GM12891 (cell line): ENCODE results near the gene VPS33A.

Experiments used
- DNase-seq: peaks from one replicate; pipeline ENCODE4 v3.0.0; 2011; ENCODE audit warnings: low spot score; ENCODE audit not compliant: insufficient read length
- FAIRE-seq: peaks from 2 replicates; lab custom pipeline; 2011; peaks lifted over from hg19 to GRCh38; lab: Jason Lieb, UNC
- PAX5 ChIP-seq: IDR thresholded peaks from 2 replicates; pipeline ENCODE4 v1.6.1; 2011; ENCODE audit warnings: low read length, moderate library complexity, mild to moderate bottlenecking; ENCODE audit not compliant: insufficient read depth, severe bottlenecking
- POLR2A ChIP-seq: IDR thresholded peaks from 2 replicates; pipeline ENCODE4 v1.6.1; 2011; ENCODE audit warnings: low read depth, low read length, control low read depth
- POLR2AphosphoS5 ChIP-seq: IDR thresholded peaks from 2 replicates; pipeline ENCODE4 v1.6.1; 2011; ENCODE audit warnings: low read depth, low read length, control low read depth
- POU2F2 ChIP-seq: IDR thresholded peaks from 2 replicates; pipeline ENCODE4 v1.6.1; 2011; ENCODE audit warnings: low read depth, mild to moderate bottlenecking, control low read depth, low read length, moderate library complexity
- SPI1 ChIP-seq: IDR thresholded peaks from 2 replicates; pipeline ENCODE4 v1.6.1; 2011; ENCODE audit warnings: low read depth, low read length, control low read depth
- TAF1 ChIP-seq: IDR thresholded peaks from 2 replicates; pipeline ENCODE4 v1.6.1; 2011; ENCODE audit warnings: low read depth, low read length, control low read depth

Gene VPS33A

GRCh38 chr12:122227341-122227740 is 39.0 kb downstream of the VPS33A start:
- TF ChIP-seq POLR2A: no peak
- TF ChIP-seq POU2F2: no peak
- no peak for TF ChIP-seq PAX5
- TF ChIP-seq SPI1: no peak
- no peak for TF ChIP-seq TAF1
- no peak for TF ChIP-seq POLR2AphosphoS5
- DNase-seq (no peak), FAIRE-seq (no peak)

DNA sequence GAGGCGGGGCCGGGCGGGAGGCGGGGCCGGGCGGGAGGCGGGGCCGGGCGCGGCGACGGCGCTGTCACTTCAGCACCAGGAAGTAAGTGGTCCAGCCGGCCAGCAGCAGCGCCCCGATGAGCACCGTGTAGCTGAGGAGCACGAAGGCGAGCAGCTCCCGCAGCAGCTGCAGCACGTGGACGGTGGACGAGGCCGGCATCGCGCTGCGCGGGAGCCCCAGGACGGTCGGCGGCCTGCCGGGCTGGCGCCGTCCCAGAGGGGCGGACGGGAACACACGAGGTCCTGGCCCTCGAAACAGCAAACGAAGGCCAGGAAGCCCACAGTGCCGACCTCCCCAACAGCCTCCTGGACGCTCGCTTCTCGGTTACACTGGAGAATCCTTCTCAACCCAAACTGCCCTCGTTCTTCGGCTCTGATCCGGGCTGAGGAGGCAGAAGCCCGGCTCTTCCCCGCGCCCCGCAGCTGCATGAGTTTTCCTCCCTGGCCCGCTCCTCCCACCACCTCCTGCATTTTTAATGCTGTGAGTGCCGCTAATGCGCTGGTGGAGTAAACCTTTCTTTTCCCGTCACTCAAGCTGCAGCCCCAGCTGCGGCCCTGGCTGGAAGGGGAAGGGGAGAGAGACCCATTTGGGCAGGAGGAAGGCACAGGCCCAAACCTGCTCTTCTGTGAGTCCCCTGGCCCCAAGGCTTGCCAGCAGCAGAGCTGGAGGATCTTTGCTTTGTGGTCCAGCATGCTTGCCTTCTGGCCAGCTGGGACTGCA is 39.7 kb downstream of the VPS33A start:
- FAIRE-seq (no peak), DNase-seq (no peak)
- TF ChIP-seq TAF1 (no peak), POU2F2 (no peak), PAX5 (no peak), POLR2AphosphoS5 (no peak), POLR2A (no peak), SPI1 (no peak)

DNA sequence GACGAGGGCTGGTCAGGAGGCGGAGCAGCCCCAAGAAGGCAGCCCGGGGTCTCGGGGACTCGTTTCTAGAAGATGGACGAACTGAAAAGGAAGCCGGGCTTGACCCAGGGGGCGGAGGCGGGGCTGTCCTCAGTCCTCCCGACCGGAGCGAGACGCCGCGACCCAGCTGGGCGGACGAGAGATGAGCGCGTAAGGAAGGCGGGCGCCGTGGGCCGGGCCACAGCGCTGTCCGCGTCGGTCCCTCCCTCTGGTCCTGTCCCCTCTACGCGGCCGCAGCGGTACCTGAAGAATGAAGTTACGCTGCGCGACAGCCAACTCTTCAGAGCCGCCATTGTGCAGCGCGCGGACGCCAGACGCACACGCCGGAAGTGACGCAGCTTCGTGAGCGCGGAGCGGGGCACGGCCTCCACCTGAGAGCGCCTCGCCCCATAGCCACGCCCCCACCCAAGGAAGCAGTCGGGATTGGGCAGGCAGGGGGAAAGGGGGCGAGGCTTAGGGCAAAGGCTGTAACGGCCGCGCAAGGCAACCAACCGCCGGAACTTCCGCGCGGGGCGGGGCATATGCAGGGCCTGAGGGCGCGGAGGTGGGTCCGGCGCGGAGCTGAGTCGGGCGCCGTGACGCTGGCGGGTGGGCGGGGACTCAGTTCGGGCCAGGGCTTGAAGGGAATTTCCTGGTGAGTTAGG is 40.5 kb downstream of the VPS33A start, which contains the start of gene DIABLO:
TSS of gene DIABLO (minus strand) at position 370 of the 683 bp plus-strand sequence. CDS start at position 332, 38 bp downstream.
- DNase-seq (peak; percentile 94), FAIRE-seq (peak; percentile 100)
- TF ChIP-seq TAF1 (peak; percentile 97), PAX5 (no peak), POLR2AphosphoS5 (peak; percentile 92), POLR2A (peak; percentile 90), SPI1 (0 out of 2 replicates have a peak, but pooled peaks have one; percentile 14), POU2F2 (peak; percentile 70; the same call in 1 of the 2 replicates)

DNA sequence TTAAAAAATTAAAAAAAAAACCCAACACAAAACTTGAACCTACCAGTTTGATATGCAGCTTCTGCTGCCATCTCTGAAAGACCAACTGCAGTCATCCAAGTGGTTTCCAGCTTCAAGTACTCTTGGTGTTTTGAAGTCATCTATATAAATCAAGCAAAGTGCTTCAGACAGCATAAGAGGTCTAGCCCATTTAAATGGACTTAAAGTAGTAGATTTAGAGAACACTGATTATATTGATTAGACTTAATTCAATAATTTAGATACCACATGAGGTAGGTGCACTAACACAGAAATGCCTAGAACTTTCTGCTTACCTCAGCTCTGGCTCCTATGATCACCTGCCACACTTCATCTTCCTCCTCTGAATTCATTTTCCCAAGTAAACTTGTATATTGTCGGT is 49.8 kb downstream of the VPS33A start:
- no peak for FAIRE-seq
- no peak for TF ChIP-seq PAX5
- TF ChIP-seq POLR2A: no peak
- no peak for TF ChIP-seq SPI1
- DNase-seq: no peak

DNA sequence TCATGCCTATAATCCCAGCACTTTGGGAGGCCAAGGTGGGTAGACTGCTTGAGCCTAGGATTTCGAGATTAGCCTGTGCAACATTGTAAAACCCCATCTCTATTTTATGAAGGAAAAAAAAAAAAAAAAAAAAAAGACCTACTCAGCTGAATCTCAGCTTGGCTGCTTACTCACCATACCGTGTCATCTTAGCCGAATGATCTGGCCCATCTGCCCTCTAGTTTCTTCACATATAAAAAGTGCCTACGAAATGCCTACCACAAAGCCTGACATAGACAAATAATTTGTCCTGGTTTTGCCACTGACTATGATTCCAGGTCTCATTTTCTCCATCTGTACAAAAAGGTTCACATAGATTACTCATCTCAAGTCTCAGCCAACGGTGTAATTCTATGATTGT is 50.5 kb downstream of the VPS33A start:
- FAIRE-seq (no peak), DNase-seq (no peak)
- TF ChIP-seq SPI1 (no peak), POU2F2 (no peak), POLR2A (no peak), PAX5 (no peak), POLR2AphosphoS5 (no peak), TAF1 (no peak)

GRCh38 chr12:122208073-122208820 is 58.0 kb downstream of the VPS33A start:
- FAIRE-seq: no peak
- no peak for TF ChIP-seq POLR2A

GRCh38 chr12:122207391-122207790 is 58.9 kb downstream of the VPS33A start:
- no peak for FAIRE-seq

More at GRCh38 chr12:122208073-122208820, 58.0 kb downstream of the VPS33A start:
- DNase-seq: no peak

DNA sequence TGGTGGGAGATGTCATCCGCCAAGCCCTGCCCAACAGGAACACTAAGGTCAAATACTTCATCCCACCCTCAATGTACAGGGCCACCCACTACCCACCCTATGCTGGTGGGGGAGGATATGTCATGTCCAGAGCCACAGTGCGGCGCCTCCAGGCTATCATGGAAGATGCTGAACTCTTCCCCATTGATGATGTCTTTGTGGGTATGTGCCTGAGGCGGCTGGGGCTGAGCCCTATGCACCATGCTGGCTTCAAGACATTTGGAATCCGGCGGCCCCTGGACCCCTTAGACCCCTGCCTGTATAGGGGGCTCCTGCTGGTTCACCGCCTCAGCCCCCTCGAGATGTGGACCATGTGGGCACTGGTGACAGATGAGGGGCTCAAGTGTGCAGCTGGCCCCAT is 59.3 kb downstream of the VPS33A start:
- FAIRE-seq (no peak), DNase-seq (no peak)
- TF ChIP-seq SPI1 (no peak), TAF1 (no peak), POU2F2 (no peak), POLR2AphosphoS5 (no peak; the same call in 1 of the 2 replicates)

More at GRCh38 chr12:122207391-122207790, 58.9 kb downstream of the VPS33A start:
- TF ChIP-seq PAX5: no peak
- no peak for TF ChIP-seq POU2F2
- TF ChIP-seq TAF1: no peak
- no peak for TF ChIP-seq POLR2AphosphoS5
- no peak for TF ChIP-seq SPI1
- no peak for TF ChIP-seq POLR2A
- DNase-seq: no peak

- DNase-seq (no peak), FAIRE-seq (no peak)
- TF ChIP-seq POU2F2 (no peak), POLR2AphosphoS5 (peak; percentile 40), TAF1 (no peak), POLR2A (peak; percentile 17; the same call in 1 of the 2 replicates), PAX5 (no peak), SPI1 (no peak)
Measured at GRCh38 chr12:122206111-122206881, 60.0 kb downstream of the VPS33A start.
